Colonic mucosa (tissue), 4 donors: ENCODE results near the gene ZNF483. TPM values are rescaled to one million over a fixed set of nuclear protein-coding genes. Genes with fewer than 3 reads are reported as not detected.

ENCODE experiments used
- DNase-seq: peaks from one replicate; pipeline ENCODE4 v3.0.0-alpha.2; 2020
- H3K27ac ChIP-seq: fragments of 200-600 bp; one replicate; pipeline ENCODE4 v1.8.0; 2021
- H3K27me3 ChIP-seq: fragments of 200-600 bp; one replicate; pipeline ENCODE4 v1.8.0; 2021
- H3K36me3 ChIP-seq: fragments of 200-600 bp; one replicate; pipeline ENCODE4 v1.8.0; 2021
- H3K4me1 ChIP-seq: fragments of 200-600 bp; one replicate; pipeline ENCODE4 v1.8.0; 2021; ENCODE audit warnings: mild to moderate bottlenecking
- H3K4me3 ChIP-seq: fragments of 200-600 bp; one replicate; pipeline ENCODE4 v1.8.0; 2021
- H3K9ac ChIP-seq, 2 donors: one replicate each; pipeline ENCODE4 v1.7.0; 2013; ENCODE audit warnings: control low read depth in 2 of 2, low read depth in 2 of 2, low read length in 2 of 2
- H3K9me3 ChIP-seq: fragments of 200-600 bp; one replicate; pipeline ENCODE4 v1.8.0; 2021
- CTCF ChIP-seq: fragments of 200-600 bp; IDR thresholded peaks from one replicate; pipeline ENCODE4 v1.8.0; 2022; ENCODE audit warnings: antibody characterized with exemption, mild to moderate bottlenecking
- intact Hi-C: fragments of 100-400 bp; cut with DNase I; formaldehyde crosslinking; loops from one replicate; pipeline ENCODE4 v1.14.1; 2022
- total RNA-seq, 2 donors: library from RNA; stranded (reverse); fragmentation: NEBNext Ultra II Directional in 1 of 2; extraction: Animal tissue kit (Norgen Biotek cat#: 25700) in 1 of 2; gene quantifications; one replicate each; pipeline ENCODE4 v1.2.1, GENCODE V29; 2021
- donor health status: healthy.
- donor health status: DM: no; HTN: no; CAD: no.
- donor health status: DM: no; HTN: no; CAD: no.

Gene ZNF483
- total RNA-seq, 2 donors from 2014 or later = 1.2 to 2.8 TPM

GRCh38 chr9:111586378-111586777 lies 61.4 kb downstream of the ZNF483 start:
- H3K36me3 ChIP-seq = peaks cover 8% of the 10 kb centered on the region
- no peak overlapping the region for H3K9ac ChIP-seq
- TF ChIP-seq CTCF = no peak
- H3K27ac ChIP-seq = no peak overlapping the region
- intact Hi-C loops = no loop called here
- no peak for DNase-seq
- H3K4me1 ChIP-seq = no peaks in the 10 kb centered on the region
- no peak overlapping the region for H3K4me3 ChIP-seq
- H3K27me3 ChIP-seq = no peaks in the 10 kb centered on the region
- no peaks in the 10 kb centered on the region for H3K9me3 ChIP-seq

- intact Hi-C loops = no loop called here
- H3K36me3 ChIP-seq = no peaks in the 10 kb centered on the region
These were observed 63.9 kb downstream of the ZNF483 start for GRCh38 chr9:111588846-111589245.

DNA sequence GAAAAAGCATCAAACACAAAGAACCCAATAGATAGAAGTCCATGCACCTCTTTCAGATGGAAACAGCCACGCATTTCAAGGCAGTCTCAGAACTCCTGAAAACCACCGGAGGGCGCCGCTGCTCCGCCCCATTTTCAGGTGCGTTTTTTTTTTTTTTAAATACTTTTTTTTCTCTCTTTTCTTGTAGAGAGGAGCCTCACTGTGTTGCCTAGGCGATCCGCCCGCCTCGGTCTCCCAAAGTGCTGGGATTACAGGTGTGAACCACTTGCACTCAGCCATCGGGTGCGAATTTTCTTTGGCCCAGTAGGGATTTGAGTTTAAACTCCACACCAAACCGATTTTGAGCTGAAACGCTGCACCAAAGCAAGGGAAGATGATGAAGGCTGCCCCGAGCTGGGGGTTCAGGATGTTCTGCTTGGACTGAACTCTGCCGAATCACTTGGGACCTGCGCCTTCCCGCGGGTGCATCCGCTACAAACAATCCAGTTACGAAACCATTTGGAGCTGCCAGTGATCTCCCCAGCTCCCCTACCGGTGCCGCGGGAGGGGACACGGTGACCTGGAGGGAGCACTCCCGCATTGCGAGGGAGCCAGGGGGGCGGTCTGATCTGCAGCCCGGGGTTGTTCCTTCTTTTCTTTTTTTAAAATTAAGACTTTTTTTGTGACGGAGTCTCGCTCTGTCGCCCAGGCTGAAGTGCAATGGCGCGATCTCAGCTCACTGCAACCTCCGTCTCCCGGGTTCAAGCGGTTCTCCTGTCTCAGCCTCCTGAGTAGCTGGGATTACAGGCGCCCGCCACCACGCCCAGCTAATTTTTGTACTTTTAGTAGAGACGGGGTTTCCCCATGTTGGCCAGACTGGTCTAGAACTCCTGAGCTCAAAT lies 73.1 kb downstream of the ZNF483 start:
- Histone ChIP-seq H3K36me3 (no peaks in the 10 kb centered on the region), H3K9ac (peak overlapping the region; percentile 66 to 91), H3K27me3 (no peaks in the 10 kb centered on the region), H3K27ac (peak overlapping the region; percentile 81), H3K4me3 (peak overlapping the region; percentile 63), H3K9me3 (no peaks in the 10 kb centered on the region), H3K4me1 (no peaks in the 10 kb centered on the region)
- peak; percentile 76 for DNase-seq
- intact Hi-C loops = loop anchor here (5.0 kb wide), 1 partner anchor 94 kb away; no protein-coding TSS in a partner anchor
- peak; percentile 76 for TF ChIP-seq CTCF

More at GRCh38 chr9:111588846-111589245, 63.9 kb downstream of the ZNF483 start:
- Histone ChIP-seq H3K4me3 (no peak overlapping the region), H3K27me3 (no peaks in the 10 kb centered on the region), H3K27ac (no peak overlapping the region), H3K9me3 (no peaks in the 10 kb centered on the region), H3K4me1 (no peaks in the 10 kb centered on the region), H3K9ac (no peak overlapping the region)
- DNase-seq = no peak
- no peak for TF ChIP-seq CTCF

- intact Hi-C loops = loop anchor here (5.0 kb wide), 1 partner anchor 94 kb away; no protein-coding TSS in a partner anchor
- H3K4me1 ChIP-seq = no peaks in the 10 kb centered on the region
- DNase-seq = peak; percentile 59
- no peaks in the 10 kb centered on the region for H3K27me3 ChIP-seq
- TF ChIP-seq CTCF = no peak
- peak overlapping the region; percentile 71 to 91 for H3K9ac ChIP-seq
- H3K9me3 ChIP-seq = no peaks in the 10 kb centered on the region
- peak overlapping the region; percentile 81 for H3K27ac ChIP-seq
- peak overlapping the region; percentile 63 for H3K4me3 ChIP-seq
- no peaks in the 10 kb centered on the region for H3K36me3 ChIP-seq
These were observed 73.7 kb downstream of the ZNF483 start for GRCh38 chr9:111598733-111599091.

DNA sequence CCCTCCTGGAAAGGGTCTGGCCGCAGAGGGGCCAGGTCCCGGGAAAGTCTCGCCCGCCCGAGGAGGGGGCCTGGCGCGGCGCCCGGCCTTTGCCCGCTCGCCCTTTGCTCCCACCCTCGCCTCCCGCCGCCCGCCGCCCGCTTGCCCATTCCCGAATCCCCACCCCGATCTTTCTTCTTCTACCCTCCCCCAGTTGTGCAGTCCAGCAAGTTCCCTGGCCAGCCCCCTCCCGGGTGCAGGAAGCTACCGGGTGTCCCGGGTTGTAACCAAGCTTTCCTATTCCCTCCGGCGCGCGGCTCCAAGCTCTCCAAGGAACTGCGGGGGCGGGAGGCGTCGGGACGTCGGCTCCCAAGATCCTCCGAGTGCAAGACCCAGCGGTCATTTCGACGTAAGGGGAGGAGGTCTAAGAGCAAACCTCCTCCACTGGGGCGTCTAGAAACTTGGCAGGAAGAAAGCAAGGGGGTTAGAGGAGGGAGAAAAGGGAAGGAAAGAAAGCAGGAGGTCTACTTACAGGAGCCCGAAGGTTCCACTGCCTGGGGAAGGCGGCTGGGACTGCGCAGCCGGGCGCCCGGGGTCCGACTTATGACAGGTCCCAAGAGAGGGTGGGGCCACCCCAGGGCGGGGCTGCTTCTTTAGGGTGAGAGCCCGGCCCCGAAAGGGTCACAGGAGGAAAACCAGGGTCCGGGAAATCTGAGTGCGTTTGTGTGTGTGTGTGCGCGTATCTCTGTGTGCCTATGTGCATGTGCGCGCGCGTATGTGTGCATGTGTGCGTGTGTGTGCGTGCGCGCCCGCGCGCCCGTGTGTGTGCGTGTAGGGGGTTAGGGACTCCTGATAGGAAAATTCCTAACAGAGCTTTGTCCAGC lies 74.3 kb downstream of the ZNF483 start, which contains the start of gene PTGR1:
PTGR1 (minus strand) TSS at position 556 of the 863 bp plus-strand sequence. CDS start 2,225 bp downstream, outside the sequence.
- Histone ChIP-seq H3K36me3 (no peaks in the 10 kb centered on the region), H3K9ac (peak within 1 kb of the TSS; percentile 71 to 91), H3K27me3 (no peaks in the 10 kb centered on the region), H3K9me3 (no peaks in the 10 kb centered on the region), H3K4me1 (no peaks in the 10 kb centered on the region), H3K4me3 (peak within 1 kb of the TSS; percentile 63), H3K27ac (peak within 1 kb of the TSS; percentile 81)
- DNase-seq = peak; percentile 85
- TF ChIP-seq CTCF = no peak
- intact Hi-C loops = loop anchor here (5.0 kb wide), 1 partner anchor 93 kb away; no protein-coding TSS in a partner anchor
